GM21423 (cell line): ENCODE data around the gene HIP1R.
"Not testable (repeated sequence)": the region's sequence is repeated elsewhere in the genome, so short reads cannot be mapped to it uniquely, and the experiment has no call there.

Experiments used
- ATAC-seq: cut with Tn5 transposase; IDR thresholded peaks from one replicate; pipeline ENCODE4 v1.9.1; 2021; ENCODE audit warnings: mild to moderate bottlenecking, moderate library complexity; ENCODE audit not compliant: unreplicated experiment

Gene HIP1R

DNA sequence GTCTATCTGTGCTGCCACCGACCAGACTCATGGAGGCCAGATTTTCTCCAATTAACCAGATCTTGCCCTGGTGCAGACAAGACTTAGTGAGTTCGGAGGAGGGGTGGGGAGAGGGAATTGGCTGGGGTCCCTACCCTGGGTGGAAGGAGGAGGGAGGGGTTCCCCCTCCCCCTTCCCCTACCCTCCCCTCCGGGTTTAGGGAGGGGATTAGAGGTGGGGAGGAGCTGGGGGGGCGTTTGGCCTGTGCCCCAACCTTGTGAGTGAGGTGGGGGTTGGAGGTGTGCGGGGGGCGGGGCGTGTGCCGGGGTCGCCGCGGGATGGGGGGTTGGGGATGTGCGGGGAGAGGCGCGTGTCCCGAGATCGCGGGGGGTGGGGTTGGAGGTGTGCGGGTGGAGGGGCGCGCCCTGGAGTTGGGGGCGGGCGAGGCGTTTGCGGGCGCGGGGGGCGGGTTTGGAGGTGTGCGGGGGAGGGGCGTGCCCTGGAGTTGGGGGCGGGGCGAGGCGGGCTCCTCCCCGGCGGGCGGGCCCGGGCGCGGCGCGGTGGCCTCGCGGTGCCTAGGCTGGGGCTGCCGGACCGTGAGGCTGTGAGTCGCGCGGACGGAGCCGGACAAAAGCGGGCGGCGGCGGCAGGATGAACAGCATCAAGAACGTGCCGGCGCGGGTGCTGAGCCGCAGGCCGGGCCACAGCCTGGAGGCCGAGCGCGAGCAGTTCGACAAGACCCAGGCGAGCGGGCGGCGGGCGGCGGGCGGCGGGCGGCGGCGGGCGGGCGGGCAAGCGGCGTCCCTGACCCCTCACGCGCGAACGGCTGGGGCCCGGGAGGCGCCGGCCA is at the start of gene HIP1R:
Gene HIP1R (plus strand): TSS at position 537 of the 829 bp plus-strand sequence. CDS start 94 bp downstream, at position 631.
- ATAC-seq: no peak

DNA sequence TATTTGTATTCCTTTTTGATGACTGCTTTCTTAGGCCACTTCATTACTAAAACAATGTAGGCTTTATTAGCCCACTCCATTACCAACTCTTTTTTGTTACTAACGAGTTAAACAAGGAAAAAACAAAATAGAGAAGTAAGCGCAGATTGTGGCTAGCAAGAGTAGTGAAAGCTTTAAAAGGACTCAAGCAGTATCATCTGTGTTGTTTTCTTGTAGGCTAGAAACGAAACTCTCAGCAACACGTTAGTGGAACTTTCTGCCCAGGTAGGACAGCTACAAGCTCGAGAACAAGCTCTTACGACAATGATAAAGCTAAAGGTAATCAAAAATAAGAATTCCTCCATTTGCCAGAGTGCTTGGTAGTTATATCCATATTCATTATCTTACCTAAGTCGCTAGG is 49.8 kb upstream of the HIP1R start:
- ATAC-seq: no peak

DNA sequence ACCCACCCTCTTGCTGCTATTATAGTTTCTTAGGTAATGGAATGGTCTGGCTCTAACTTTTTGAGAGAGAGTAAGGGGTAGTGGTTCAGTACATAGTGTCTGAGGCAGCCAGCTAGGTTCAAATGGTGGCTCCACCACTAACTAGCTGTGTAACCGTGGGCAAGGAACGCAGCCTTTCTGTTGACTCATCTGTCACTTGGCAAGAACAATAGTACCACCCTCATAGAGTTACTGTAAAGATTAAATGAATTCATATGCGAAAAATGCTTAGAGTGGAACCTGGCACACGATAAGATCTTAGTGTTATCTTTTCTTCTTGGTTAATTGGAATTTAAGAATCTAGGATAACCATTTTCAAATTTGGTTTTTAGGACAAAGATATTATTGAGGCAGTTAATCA is 46.9 kb upstream of the HIP1R start:
- ATAC-seq: no peak

GRCh38 chr12:122789637-122790036 is 45.6 kb upstream of the HIP1R start:
- ATAC-seq: no peak

DNA sequence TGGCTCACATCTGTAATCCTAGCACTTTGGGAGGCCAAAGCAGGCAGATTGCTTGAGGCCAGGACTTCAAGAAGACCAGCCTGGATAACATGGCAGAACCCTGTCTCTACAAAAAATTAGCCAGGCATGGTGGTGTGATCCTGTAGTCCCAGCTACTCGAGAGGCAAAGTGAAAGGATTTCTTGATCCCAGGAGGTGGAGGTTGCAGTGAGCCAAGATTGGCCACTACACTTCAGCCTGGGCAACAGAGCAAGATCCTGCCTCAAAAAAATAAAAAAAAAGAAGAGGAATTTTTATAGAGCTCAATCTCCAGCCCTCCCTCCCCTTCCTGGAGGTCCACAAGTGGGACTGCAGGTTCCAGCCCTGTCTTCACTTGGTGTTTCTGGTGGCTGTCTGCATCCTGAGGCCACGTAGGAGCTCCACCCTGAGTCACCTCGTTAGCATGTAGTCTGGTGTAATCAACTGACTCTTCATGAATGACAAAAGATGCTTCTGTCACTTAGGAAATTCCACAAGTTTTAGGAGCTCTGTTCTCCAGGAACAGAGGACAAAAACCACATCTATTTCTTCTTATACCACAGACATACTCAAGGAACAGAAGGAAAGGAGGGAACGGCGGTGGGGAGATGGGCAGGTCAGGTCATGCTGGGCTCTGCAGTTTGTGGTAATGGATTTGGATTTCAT is 44.7 kb upstream of the HIP1R start:
- ATAC-seq: no peak

- no peak for ATAC-seq
These were observed 41.6 kb upstream of the HIP1R start for GRCh38 chr12:122793685-122794106.

- ATAC-seq: no peak
These were observed 39.5 kb upstream of the HIP1R start for GRCh38 chr12:122795807-122796206.

DNA sequence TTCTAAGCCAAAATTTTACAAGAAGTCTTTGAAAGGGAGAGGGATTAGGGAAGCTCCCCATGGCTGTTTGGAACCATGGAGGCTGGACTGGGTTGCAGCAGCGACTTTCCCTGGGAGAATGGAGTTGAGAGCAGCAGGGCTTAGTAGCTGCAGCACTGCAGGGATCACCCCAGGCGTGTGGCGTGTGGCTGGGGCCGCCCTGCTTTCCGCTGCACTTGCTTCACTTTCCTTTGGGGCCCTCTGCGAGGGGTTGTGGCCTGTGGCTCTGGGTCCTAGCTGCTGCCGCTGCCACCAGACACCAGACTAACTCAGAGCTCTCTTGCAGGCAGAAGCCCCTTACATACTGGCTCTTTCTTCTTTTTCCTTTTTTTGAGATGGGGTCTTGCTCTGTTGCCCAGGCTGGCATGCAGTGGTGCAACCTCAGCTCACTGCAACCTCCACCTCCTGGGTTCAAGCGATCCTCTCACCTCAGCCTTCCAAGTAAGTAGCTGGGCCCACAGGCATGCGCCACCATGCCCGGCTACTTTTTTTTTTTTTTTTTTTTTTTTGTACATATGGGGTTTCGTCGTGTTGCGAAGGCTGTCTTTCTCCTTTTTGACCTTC is 35.5 kb upstream of the HIP1R start:
- ATAC-seq: no peak

- no peak for ATAC-seq
These were observed 31.3 kb upstream of the HIP1R start for GRCh38 chr12:122803937-122804336.

DNA sequence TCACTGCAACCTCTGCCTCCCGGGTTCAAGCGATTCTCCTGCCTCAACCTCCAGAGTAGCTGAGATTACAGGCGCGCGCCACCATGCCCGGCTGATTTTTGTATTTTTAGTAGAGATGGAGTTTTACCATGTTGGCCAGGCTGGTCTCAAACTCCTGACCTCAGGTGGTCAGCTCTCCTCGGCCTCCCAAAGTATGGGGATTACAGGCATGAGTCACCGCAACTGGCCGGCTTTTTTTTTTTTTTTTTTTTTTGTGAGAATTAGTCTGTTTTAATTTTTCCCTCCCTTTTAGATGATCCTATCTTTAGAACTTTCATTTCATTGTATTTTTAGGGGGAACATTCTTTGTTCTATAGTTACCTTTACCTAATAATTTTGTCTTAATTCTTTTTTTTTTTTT is 30.3 kb upstream of the HIP1R start:
- ATAC-seq: not testable (repeated sequence)

DNA sequence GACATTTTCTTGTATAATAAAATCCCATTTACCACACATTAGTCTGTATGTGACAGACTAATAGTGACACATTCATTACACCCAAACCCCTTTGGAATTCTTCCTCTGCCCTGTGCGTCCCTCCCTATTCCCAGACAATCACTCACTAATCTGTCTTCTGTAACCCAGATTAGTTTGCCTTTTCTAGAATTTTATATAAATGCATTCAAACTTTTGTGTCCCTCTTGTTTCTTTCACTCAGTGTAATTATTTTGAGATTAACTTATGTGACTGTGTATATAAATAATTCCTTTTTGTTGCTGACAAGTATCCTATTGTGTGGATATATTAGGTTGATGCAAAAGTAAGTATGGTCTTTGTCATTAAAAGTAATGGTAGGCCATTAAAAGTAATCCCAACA is 27.6 kb upstream of the HIP1R start:
- ATAC-seq: no peak

- ATAC-seq: no peak
These were observed 23.5 kb upstream of the HIP1R start for GRCh38 chr12:122811777-122812176.

DNA sequence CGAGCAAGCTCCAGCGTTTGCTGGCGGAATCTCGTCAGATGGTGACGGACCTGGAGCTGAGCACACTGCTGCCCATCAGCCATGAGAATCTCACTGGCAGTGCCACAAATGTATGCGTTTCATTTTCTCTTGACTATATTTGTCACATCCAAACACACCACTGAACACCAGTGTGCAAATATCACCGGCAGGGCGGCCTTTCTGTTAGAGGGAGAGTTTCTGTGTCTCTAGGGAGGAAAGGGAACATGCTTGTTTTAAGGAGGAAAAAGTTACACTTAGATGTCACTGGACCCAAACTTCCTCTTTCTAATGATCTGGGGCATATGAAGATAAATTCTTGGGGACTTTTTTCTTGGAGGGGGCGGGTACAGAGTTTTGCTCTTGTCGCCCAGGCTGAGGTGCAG is 21.9 kb upstream of the HIP1R start:
- peak; percentile 54 for ATAC-seq

DNA sequence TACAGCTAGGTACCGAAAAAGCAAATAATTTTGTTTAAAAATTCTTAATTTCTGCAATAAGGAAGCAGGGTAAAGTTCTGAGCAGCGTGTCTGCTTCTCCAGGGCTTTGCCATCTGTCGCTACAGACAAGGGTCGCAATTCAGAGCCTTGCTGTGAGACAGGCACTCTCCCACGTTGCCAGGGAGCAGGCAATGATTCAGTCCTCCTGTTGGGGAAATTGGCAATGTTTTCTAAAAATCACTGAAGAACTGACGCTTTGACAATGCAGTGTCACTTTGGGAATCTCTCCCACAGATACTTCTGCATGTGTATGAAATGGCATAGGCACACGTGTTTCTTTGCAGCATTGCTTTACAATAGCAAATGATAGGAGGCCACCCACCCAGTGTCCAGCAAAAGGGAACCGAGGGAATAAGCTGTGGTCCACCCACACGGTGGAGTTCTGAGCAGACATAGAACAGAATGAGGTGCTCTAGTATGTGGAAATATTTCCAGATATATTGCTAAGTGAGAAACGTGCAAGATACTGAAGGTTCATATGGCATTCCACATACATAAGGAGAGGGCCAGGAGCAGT is 16.0 kb upstream of the HIP1R start:
- ATAC-seq: no peak

- no peak for ATAC-seq
These were observed 15.1 kb upstream of the HIP1R start for GRCh38 chr12:122820138-122820537.

GRCh38 chr12:122820838-122821271 is 14.4 kb upstream of the HIP1R start:
- peak; percentile 64 for ATAC-seq

GRCh38 chr12:122823429-122823828 is 11.8 kb upstream of the HIP1R start:
- no peak for ATAC-seq

GRCh38 chr12:122825773-122826724 is 9.2 kb upstream of the HIP1R start:
- ATAC-seq: no peak

DNA sequence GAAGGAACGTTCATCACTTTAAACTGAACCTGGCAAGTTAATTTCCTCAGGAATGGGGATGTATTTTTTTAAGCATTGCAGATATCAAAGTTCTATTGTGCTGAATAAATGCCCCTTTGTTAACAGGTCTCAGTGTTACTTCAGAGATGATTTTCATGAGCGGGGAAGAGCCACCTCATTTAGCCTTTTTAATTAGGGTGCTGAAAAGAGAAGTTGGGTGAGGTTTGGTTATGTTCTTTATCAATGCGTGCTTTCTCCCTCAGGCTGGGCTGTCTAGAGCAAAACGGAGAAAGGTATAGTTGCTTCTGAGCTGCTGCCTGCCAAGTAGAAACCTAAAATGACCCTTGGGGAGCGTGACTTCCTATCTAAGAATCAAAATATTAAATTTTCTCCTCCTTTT is 8.0 kb upstream of the HIP1R start:
- no peak for ATAC-seq

DNA sequence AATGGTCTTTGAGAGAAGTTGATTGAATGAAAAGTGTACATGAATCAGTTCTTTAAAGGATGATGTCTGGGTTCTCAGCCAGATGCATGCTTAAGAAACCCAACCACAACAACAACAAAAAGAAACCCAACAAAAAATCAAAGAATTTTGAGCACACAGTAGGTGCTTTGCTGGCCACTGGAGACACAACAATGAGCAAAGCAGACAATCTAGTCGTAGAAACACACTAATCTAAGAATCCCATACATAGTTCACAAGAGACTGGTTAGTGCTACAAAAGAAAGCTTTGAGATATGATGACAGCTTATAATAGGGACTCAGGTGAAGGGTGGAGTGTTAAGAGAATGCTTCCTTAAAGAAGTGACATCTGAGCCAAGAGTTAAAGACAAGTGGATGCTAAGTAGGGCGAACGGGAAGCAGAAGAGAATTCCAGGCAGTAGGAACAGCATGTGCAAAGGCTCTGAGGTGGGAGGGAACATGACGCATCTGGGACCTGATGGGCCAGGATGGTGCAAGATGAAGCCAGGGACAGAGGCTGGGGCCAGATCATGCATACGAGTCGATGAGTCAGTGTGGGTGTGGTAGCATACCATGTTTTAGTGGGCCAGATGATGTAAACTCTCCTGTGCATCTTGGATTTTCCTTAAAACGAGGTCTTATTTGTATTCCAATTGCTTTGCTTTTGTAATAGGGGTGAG is 4.6 kb upstream of the HIP1R start:
- ATAC-seq: no peak
